GM13976 (cell line): ENCODE data around the gene SMPD3.

Experiments used
- DNase-seq: peaks from one replicate; pipeline ENCODE4 v3.0.0; 2012; ENCODE audit warnings: low spot score
- in situ Hi-C: fragments of 300-500 bp; cut with MboI; formaldehyde crosslinking; loops from one replicate; pipeline ENCODE4 v1.12.0; 2022; ENCODE audit warnings: low sequenced_read_pairs, mixed read lengths, inconsistent platforms; ENCODE audit not compliant: unreplicated experiment
- TF ChIP-seq, protein P1 (sequence below): IDR thresholded peaks from 2 replicates; pipeline ENCODE4 v1.5.1; 2012; ENCODE audit warnings: borderline replicate concordance, mild to moderate bottlenecking; ENCODE audit not compliant: insufficient read depth; ENCODE audit errors: extremely low read depth, missing control alignments, control extremely low read depth

The SMPD3 gene

DNA sequence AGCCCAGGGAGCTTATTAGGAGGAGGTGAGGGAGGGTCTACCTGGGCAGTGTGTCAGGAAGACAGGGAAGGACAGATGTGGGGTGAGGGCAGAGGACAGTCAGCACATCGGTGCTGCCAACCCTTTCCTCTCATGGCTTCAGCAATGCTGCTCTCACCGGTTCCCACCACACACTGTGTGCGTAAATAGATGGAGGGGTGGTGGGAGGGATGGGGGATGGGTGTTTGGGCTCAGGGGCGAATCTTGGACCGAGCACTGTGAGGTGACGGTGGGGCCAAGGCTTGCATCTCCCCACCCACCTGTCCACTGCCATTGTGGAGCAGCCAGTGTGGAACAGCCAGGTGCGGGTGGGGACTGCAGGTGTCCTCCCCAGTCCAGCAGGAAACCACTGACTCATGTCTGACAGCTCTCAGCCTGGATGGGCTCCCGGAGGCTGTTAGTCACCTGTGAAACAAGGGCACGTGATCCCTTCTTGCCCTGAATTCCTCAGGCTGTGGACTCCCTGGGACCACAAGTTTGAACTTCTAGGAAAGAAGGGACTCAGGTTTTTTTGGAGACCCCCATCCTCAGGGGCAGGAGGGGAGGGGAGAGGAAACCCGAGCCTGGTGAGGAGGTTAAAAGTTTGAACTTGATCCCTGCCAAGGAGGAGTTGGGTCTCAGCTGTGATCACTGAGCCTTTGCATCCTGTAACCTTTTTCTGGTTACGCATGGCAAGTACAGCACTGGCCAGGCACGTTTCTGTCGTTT lies 42.7 kb upstream of the SMPD3 start:
- TF ChIP-seq, protein P1, sequence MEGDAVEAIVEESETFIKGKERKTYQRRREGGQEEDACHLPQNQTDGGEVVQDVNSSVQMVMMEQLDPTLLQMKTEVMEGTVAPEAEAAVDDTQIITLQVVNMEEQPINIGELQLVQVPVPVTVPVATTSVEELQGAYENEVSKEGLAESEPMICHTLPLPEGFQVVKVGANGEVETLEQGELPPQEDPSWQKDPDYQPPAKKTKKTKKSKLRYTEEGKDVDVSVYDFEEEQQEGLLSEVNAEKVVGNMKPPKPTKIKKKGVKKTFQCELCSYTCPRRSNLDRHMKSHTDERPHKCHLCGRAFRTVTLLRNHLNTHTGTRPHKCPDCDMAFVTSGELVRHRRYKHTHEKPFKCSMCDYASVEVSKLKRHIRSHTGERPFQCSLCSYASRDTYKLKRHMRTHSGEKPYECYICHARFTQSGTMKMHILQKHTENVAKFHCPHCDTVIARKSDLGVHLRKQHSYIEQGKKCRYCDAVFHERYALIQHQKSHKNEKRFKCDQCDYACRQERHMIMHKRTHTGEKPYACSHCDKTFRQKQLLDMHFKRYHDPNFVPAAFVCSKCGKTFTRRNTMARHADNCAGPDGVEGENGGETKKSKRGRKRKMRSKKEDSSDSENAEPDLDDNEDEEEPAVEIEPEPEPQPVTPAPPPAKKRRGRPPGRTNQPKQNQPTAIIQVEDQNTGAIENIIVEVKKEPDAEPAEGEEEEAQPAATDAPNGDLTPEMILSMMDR: no peak
- DNase-seq: no peak
- in situ Hi-C loops: no loop called here

DNA sequence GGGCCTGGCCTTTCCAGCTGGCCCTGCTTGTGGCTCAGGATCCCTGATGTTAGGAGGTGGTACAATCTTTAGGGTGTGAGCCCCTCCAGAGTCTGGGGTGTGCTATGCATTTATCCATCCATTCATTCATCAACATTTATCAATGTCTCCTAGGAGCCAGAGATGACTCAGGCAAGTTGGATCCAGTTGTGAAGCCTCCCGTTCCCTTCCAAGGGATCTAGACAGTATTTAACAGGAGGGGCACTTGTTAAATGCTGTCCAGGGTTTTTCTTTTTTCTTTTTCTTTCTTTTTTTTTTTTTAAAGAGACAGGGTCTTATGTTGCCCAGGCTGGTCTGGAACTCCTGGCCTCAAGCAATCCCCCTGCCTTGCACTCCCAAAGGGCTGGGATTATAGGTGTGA lies 42.0 kb upstream of the SMPD3 start:
- TF ChIP-seq, protein P1: no peak
- no peak for DNase-seq
- in situ Hi-C loops: no loop called here

DNA sequence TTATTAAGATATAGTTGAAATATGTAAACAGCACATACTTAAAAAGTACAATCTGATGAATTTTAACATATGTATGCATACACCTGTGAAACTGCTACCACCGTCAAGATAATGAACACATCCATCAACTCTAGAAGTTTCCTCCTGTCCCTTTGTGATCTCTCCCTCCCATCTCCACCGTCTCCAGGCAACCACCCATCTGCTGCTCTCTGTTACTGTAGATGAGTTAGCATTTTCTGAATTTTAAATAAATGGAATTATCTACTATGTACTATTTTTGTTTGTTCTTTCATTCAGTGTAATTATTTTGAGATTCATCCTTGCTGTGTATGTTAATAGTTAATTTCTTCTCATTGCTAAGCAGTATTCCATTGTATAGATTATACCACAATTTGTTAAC lies 40.2 kb upstream of the SMPD3 start:
- TF ChIP-seq, protein P1: no peak
- DNase-seq: no peak
- in situ Hi-C loops: no loop called here

DNA sequence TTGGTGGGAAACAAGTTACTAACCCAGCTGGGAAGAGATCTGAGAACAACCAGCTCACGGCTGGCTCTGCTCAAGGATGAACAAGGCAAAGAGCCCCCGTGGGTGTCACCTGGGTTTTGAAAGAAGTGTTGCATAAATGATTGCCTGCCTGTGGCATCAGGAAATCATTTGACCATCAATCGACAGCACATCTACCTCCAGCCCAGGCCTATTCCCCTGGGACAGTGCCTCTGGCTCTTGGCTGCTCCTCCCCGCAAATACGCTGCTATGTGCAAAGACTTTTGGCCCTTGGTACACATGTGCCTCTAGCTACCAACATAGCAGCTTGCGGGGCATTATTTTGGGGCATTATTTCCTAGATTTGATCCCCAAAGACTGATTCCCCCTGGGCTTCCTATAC lies 39.4 kb upstream of the SMPD3 start:
- TF ChIP-seq, protein P1: no peak
- in situ Hi-C loops: no loop called here

DNA sequence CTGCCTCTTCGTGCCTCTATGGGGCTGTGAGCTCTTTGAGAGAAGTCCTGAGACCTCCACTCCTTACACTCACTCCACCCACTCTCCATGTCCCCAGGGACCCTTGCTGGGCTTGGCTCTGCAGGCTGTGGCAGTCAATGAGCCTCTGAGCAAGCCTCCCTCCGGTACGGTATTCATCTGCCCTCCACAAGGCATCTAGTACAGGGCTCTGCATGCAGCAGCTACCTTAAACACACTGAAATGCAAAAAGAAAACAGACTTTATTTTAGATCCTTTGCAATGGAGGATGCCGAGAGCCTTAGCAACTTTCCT lies 38.9 kb upstream of the SMPD3 start:
- no peak for DNase-seq
- TF ChIP-seq, protein P1: no peak
- in situ Hi-C loops: no loop called here

More for the DNA sequence above, 39.4 kb upstream of the SMPD3 start:
- no peak for DNase-seq

DNA sequence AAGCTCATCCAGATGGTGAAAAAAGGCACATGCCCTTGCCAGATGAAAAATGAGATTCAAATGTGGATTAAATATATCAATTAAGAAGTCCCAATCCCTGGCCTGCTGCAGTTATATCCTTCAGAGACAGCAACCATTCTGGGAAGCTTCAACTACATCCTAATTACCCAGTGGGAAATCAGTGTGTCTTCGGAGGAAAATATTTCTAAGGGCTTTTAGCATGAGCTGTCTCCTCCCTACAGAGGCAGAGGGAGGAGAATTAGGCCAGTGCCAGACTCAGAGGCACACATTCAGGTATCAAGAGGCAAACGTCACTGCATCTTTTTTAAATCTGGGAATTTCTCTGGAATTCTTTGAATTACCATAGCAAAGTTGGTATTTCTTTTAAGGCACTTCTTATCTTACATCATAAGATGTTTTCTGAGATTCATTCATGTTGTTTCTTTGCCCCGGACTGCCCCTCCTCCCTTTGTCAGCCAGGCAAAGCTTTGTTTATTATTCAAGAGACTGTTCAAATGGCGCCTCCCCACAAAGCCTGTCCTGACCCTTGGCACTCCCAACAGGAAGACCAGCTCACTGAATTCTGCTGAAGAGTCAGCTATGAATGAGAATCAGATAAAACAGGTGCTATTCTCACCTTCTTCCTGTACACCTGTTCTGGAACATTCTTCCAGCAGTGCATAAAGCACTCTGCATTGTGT lies 38.3 kb upstream of the SMPD3 start:
- in situ Hi-C loops: no loop called here
- no peak for DNase-seq
- TF ChIP-seq, protein P1: no peak
